HepG2 (cell line): ENCODE data around the gene USP43. TPM values are rescaled to one million over a fixed set of nuclear protein-coding genes. Genes with fewer than 3 reads are reported as not detected.

ENCODE experiments used
- ATAC-seq: fragments of 200-7000 bp; cut with Tn5 transposase; 3 replicates; pipeline ENCODE4 v1.9.1; 2020; ENCODE audit warnings: mild to moderate bottlenecking, moderate library complexity
- BruUV-seq: library from RNA; stranded (reverse); fragments of 400-500 nt; replicated peaks from 2 replicates; lab custom pipeline; 2021; lab: Mats Ljungman, UMichigan
- CTCF ChIA-PET: fragments of 300-600 bp; formaldehyde crosslinking; extraction: SDS; loops from one replicate; lab custom pipeline; 2021; ENCODE audit warnings: low total read pairs, inconsistent platforms, low intra/inter-chr PET ratio; lab: Yijun Ruan, JAX
- POLR2A ChIA-PET: fragments of 350-600 bp; sonication (Branson Sonifier 250); formaldehyde crosslinking; loops from one replicate; lab custom pipeline; 2020; ENCODE audit warnings: antibody characterized with exemption, inconsistent platforms; lab: Yijun Ruan, JAX
- DNase-seq: peaks from one replicate; pipeline ENCODE4 v3.0.0-alpha.2; 2015; ENCODE audit warnings: low spot score
- FAIRE-seq: peaks from 3 replicates; lab custom pipeline; 2011; peaks lifted over from hg19 to GRCh38; lab: Jason Lieb, UNC
- H2AFZ ChIP-seq: one replicate; pipeline ENCODE4 v1.6.1; 2011; ENCODE audit warnings: low read length, inconsistent platforms
- H3K27ac ChIP-seq: fragments of 300-600 bp; 3 replicates; pipeline ENCODE4 v1.8.0; 2011; ENCODE audit warnings: mixed run types, mild to moderate bottlenecking, mixed read lengths, low read length, inconsistent platforms; ENCODE audit not compliant: insufficient read depth; ENCODE audit errors: extremely low read length
- H3K27me3 ChIP-seq, 2 experiments: fragments of 200-600 bp in 1 of 2; 2 replicates in 1 of 2; 3 replicates in 1 of 2; pipeline versions ENCODE4 v1.6.0 to v1.8.0; 2011; ENCODE audit warnings: low read length in 2 of 2, mild to moderate bottlenecking in 2 of 2, moderate library complexity in 2 of 2, inconsistent platforms in 1 of 2; ENCODE audit not compliant: insufficient read depth in 2 of 2, control insufficient read depth in 1 of 2
- H3K36me3 ChIP-seq, 2 experiments: fragments of 200-600 bp in 1 of 2; replicated peaks in 1 of 2; 2 replicates in 1 of 2; 3 replicates in 1 of 2; pipeline versions ENCODE4 v1.5.1 to v1.8.0; 2011; ENCODE audit warnings: low read length in 2 of 2, inconsistent platforms in 1 of 2; ENCODE audit not compliant: insufficient read depth in 2 of 2, control insufficient read depth in 1 of 2
- H3K4me1 ChIP-seq: 2 replicates; pipeline ENCODE4 v1.5.1; 2012; ENCODE audit warnings: low read length, inconsistent platforms; ENCODE audit not compliant: insufficient read depth
- H3K4me2 ChIP-seq: 2 replicates; pipeline ENCODE4 v1.6.0; 2011; ENCODE audit warnings: low read depth, low read length, inconsistent platforms
- H3K4me3 ChIP-seq, 3 experiments: fragments of 200-600 bp in 1 of 3; sonication (generic), shearing (Covaris generic) in 1 of 3; replicated peaks in 1 of 3; 2 replicates each; pipeline ENCODE4 v1.5.1; 2011 to 2016; ENCODE audit warnings: low read length in 3 of 3, inconsistent platforms in 2 of 3, low read depth in 2 of 3, mild to moderate bottlenecking in 2 of 3, control low read depth in 1 of 3, mixed read lengths in 1 of 3; ENCODE audit not compliant: insufficient read depth in 1 of 3
- H3K79me2 ChIP-seq: one replicate; pipeline ENCODE4 v1.6.1; 2011; ENCODE audit warnings: low read length, inconsistent platforms; ENCODE audit not compliant: insufficient read depth
- H3K9ac ChIP-seq: 2 replicates; pipeline ENCODE4 v1.6.0; 2011; ENCODE audit warnings: mild to moderate bottlenecking, low read depth, low read length, inconsistent platforms; ENCODE audit not compliant: insufficient read depth
- H3K9me3 ChIP-seq: 2 replicates; pipeline ENCODE4 v1.5.1; 2012; ENCODE audit warnings: mild to moderate bottlenecking, low read length
- H4K20me1 ChIP-seq: 2 replicates; pipeline ENCODE4 v1.6.0; 2011; ENCODE audit warnings: inconsistent platforms, mild to moderate bottlenecking, low read length, moderate library complexity; ENCODE audit not compliant: insufficient read depth
- ATRX ChIP-seq: sonication (generic); formaldehyde crosslinking; IDR thresholded peaks from 2 replicates; pipeline ENCODE4 v1.4.0; 2020; ENCODE audit warnings: missing genetic modification reagents, borderline replicate concordance
- FOXP1 ChIP-seq, 2 experiments: fragments of 450-650 bp in 1 of 2; IDR thresholded peaks; 2 replicates each; pipeline ENCODE4 v1.6.1; 2017 to 2018; ENCODE audit warnings: antibody characterized with exemption in 1 of 2
- HNRNPLL ChIP-seq: fragments of 200-400 bp; formaldehyde crosslinking; IDR thresholded peaks from 2 replicates; pipeline ENCODE4 v1.6.1; 2017; ENCODE audit warnings: mild to moderate bottlenecking, low read depth, low read length; ENCODE audit not compliant: poor library complexity, severe bottlenecking
- MEIS1 ChIP-seq: sonication (generic); formaldehyde crosslinking; IDR thresholded peaks from 2 replicates; pipeline ENCODE4 v1.9.0; 2021; ENCODE audit warnings: mild to moderate bottlenecking, missing genetic modification reagents, moderate library complexity, borderline replicate concordance
- MZF1 ChIP-seq: sonication (generic); formaldehyde crosslinking; IDR thresholded peaks from 2 replicates; pipeline ENCODE4 v1.8.1; 2023; ENCODE audit warnings: mild to moderate bottlenecking, missing genetic modification reagents, borderline replicate concordance
- NAIF1 ChIP-seq: sonication (generic); formaldehyde crosslinking; IDR thresholded peaks from 2 replicates; pipeline ENCODE4 v1.5.0; 2020; ENCODE audit warnings: mild to moderate bottlenecking, missing genetic modification reagents, borderline replicate concordance
- POLR2G ChIP-seq: fragments of 200-400 bp; formaldehyde crosslinking; IDR thresholded peaks from 2 replicates; pipeline ENCODE4 v1.6.1; 2018; ENCODE audit warnings: mild to moderate bottlenecking, low read depth, low read length, moderate library complexity
- SATB2 ChIP-seq: sonication (generic); formaldehyde crosslinking; IDR thresholded peaks from 2 replicates; pipeline ENCODE4 v1.5.0; 2020; ENCODE audit warnings: missing genetic modification reagents
- SP5 ChIP-seq: IDR thresholded peaks from 2 replicates; pipeline ENCODE4 v1.6.1; 2016; ENCODE audit warnings: low read depth, borderline replicate concordance
- ZBTB7A ChIP-seq: sonication (generic); formaldehyde crosslinking; IDR thresholded peaks from 2 replicates; pipeline ENCODE4 v1.8.0; 2022; ENCODE audit warnings: mild to moderate bottlenecking, missing genetic modification reagents
- ZMAT5 ChIP-seq: sonication (generic); formaldehyde crosslinking; IDR thresholded peaks from 2 replicates; pipeline ENCODE4 v1.5.0; 2020; ENCODE audit warnings: mild to moderate bottlenecking, low read depth, missing genetic modification reagents, borderline replicate concordance
- ZMYM2 ChIP-seq: sonication (generic); formaldehyde crosslinking; IDR thresholded peaks from 2 replicates; pipeline ENCODE4 v1.8.0; 2022; ENCODE audit warnings: mild to moderate bottlenecking, missing genetic modification reagents
- ZNF292 ChIP-seq: sonication (generic); formaldehyde crosslinking; IDR thresholded peaks from 2 replicates; pipeline ENCODE4 v1.8.1; 2022; ENCODE audit warnings: mild to moderate bottlenecking, low read depth, missing genetic modification reagents, borderline replicate concordance
- ZNF34 ChIP-seq: sonication (generic); formaldehyde crosslinking; IDR thresholded peaks from 2 replicates; pipeline ENCODE4 v1.4.0; 2020; ENCODE audit warnings: mild to moderate bottlenecking, missing genetic modification reagents, borderline replicate concordance
- ZNF382 ChIP-seq: sonication (generic); formaldehyde crosslinking; IDR thresholded peaks from 2 replicates; pipeline ENCODE4 v1.5.0; 2020; ENCODE audit warnings: missing genetic modification reagents, mild to moderate bottlenecking, borderline replicate concordance
- ZNF549 ChIP-seq: sonication (generic); formaldehyde crosslinking; IDR thresholded peaks from 2 replicates; pipeline ENCODE4 v1.5.0; 2020; ENCODE audit warnings: missing genetic modification reagents
- ZNF660 ChIP-seq: sonication (generic); formaldehyde crosslinking; IDR thresholded peaks from 2 replicates; pipeline ENCODE4 v1.5.1; 2020; ENCODE audit warnings: mild to moderate bottlenecking, low read depth, missing genetic modification reagents, borderline replicate concordance
- ZNF678 ChIP-seq: sonication (generic); formaldehyde crosslinking; IDR thresholded peaks from 2 replicates; pipeline ENCODE4 v1.4.0; 2020; ENCODE audit warnings: mild to moderate bottlenecking, missing genetic modification reagents
- ZNF781 ChIP-seq: sonication (generic); formaldehyde crosslinking; IDR thresholded peaks from 2 replicates; pipeline ENCODE4 v1.5.1; 2020; ENCODE audit warnings: borderline replicate concordance, mild to moderate bottlenecking, missing genetic modification reagents; ENCODE audit errors: not compliant biosample characterization
- ZSCAN25 ChIP-seq: sonication (generic); formaldehyde crosslinking; IDR thresholded peaks from 2 replicates; pipeline ENCODE4 v1.8.0; 2022; ENCODE audit warnings: mild to moderate bottlenecking, missing genetic modification reagents
- WGBS: methylation state at CpG from one replicate; pipeline ENCODE4 v1.1.6; 2017; ENCODE audit warnings: low lambda C conversion rate; 5-methylcytosine and 5-hydroxymethylcytosine counted together
- in situ Hi-C: cut with HindIII; loops from 2 replicates; pipeline ENCODE4 v1.10.0; 2017; ENCODE audit warnings: low pct_unique_long_range_greater_than_20kb; ENCODE audit not compliant: extremely low pct_ligation_motif_present
- intact Hi-C: fragments of 100-400 bp; cut with micrococcal nuclease; formaldehyde crosslinking; loops from one replicate; pipeline ENCODE4 v1.10.0; 2022; ENCODE audit not compliant: unreplicated experiment
- polyA plus RNA-seq, 8 experiments: library from polyadenylated mRNA; depleted of rRNA in 3 of 8; stranded (reverse) in 7 of 8; unstranded in 1 of 8; fragments of >200 nt; fragmentation: Illumina TruSeq in 4 of 8; extraction: Trizol in 4 of 8; gene quantifications; 2 replicates each; pipeline versions ENCODE4 v1.2.1 to v1.2.3, GENCODE V29; 2011 to 2016; ENCODE audit warnings: low read depth in 4 of 8, missing spikeins in 1 of 8, mixed read lengths in 1 of 8; ENCODE audit not compliant: insufficient read depth in 1 of 8
- total RNA-seq, 5 experiments: library from RNA; depleted of rRNA; stranded (reverse); fragments of >200 nt; fragmentation: Illumina TruSeq; extraction: Trizol; gene quantifications; 2 replicates each; pipeline ENCODE4 v1.2.3, GENCODE V29; 2016; ENCODE audit warnings: low read depth in 1 of 5

The USP43 gene
- total and polyA plus RNA-seq, 2 of the 13 experiments (the other 11 are each of a cell fraction or from before 2014, with no cell fraction given): 1.6 to 2.2 TPM

GRCh38 chr17:9643611-9644010, 1.7 kb upstream of the USP43 start (continued):
- TF ChIP-seq ZNF292 (no peak), ZMAT5 (CRISPR knock-in tag) (no peak), SP5 (CRISPR knock-in tag) (no peak), ZMYM2 (CRISPR knock-in tag) (no peak), POLR2G (no peak), ZNF678 (CRISPR knock-in tag) (no peak), ZBTB7A (CRISPR knock-in tag) (no peak), NAIF1 (CRISPR knock-in tag) (no peak)
- TF ChIP-seq, all 625 proteins: peak for 0

- BruUV-seq: no TSS peak
- Histone ChIP-seq H2AFZ (no peak overlapping the region), H3K4me2 (peak overlapping the region; percentile 91), H3K4me1 (peaks cover 47% of the 10 kb centered on the region), H3K27ac (peak overlapping the region; percentile 13), H3K36me3 (no peaks in the 10 kb centered on the region), H3K9me3 (no peaks in the 10 kb centered on the region), H4K20me1 (no peaks in the 10 kb centered on the region), H3K4me3 (peak overlapping the region; percentile 48 to 84 (median 62)), H3K9ac (peak overlapping the region; percentile 65; the same call in 1 of the 2 replicates), H3K27me3 (peaks cover 0 to 6% of the 10 kb centered on the region in 2 experiments; a peak in 2 of 5 replicates), H3K79me2 (no peaks in the 10 kb centered on the region)
- 12% methylated on average over 19 of the region's 51 CpGs for WGBS
- intact Hi-C loops: loop anchor here (2.0 to 10.0 kb wide), 3 partner anchors 39 to 81 kb away; partner anchors contain the start of genes CFAP52 and STX8
- FAIRE-seq: no peak
- ATAC-seq: peak; percentile 81
- ChIA-PET CTCF (interaction anchor here (1.8 kb wide), 1 partner anchor 79 kb away, joined by 3 read pairs; no protein-coding TSS in a partner anchor), POLR2A (no interaction called here)
- in situ Hi-C loops: no loop called here
- DNase-seq: peak; percentile 30
- TF ChIP-seq ZNF382 (no peak), ZNF660 (CRISPR knock-in tag) (no peak), ZNF781 (CRISPR knock-in tag) (no peak), SATB2 (CRISPR knock-in tag) (peak; percentile 39; the same call in 1 of the 2 replicates), MZF1 (CRISPR knock-in tag) (no peak), FOXP1 (IDR thresholded peaks at IDR 0.05) (no peak), FOXP1 (CRISPR knock-in tag; IDR thresholded peaks at IDR 0.05) (no peak), ZSCAN25 (no peak), MEIS1 (CRISPR knock-in tag) (no peak), ZNF34 (CRISPR knock-in tag) (no peak), HNRNPLL (peak; percentile 81), ATRX (CRISPR knock-in tag) (no peak), ZNF549 (no peak)
Measured at GRCh38 chr17:9645851-9646545, 681 bp downstream of the USP43 start.
